HL-60 (cell line): Measurements from ENCODE around the gene KRT4.

Experiments used
- CTCF ChIP-seq: IDR thresholded peaks from one replicate; pipeline ENCODE4 v1.5.1; 2011; ENCODE audit warnings: low read length, control low read depth, inconsistent platforms; ENCODE audit not compliant: insufficient read depth
- POLR2AphosphoS5 ChIP-seq: IDR thresholded peaks from 2 replicates; pipeline ENCODE4 v1.6.1; 2012; ENCODE audit warnings: low read depth

- TF ChIP-seq CTCF (no peak), POLR2AphosphoS5 (no peak)
Measured at GRCh38 chr12:52837781-52838608, 24.1 kb upstream of the KRT4 start.
